GM12873 (cell line): ENCODE measurements around the gene C1orf105.

ENCODE experiments used
- CTCF ChIP-seq: IDR thresholded peaks from 2 replicates; pipeline ENCODE4 v1.5.1; 2012; ENCODE audit warnings: low read depth, mild to moderate bottlenecking, moderate library complexity, low read length, control low read depth; ENCODE audit not compliant: insufficient read depth; ENCODE audit errors: missing control alignments

The C1orf105 gene

GRCh38 chr1:172517081-172517480 lies 96.6 kb downstream of the C1orf105 start:
- TF ChIP-seq CTCF = no peak

GRCh38 chr1:172517545-172517944 lies 97.1 kb downstream of the C1orf105 start:
- TF ChIP-seq CTCF = no peak
